ENCODE data around the gene IRF3. TPM values are rescaled to one million over a fixed set of nuclear protein-coding genes. Genes with fewer than 3 reads are reported as not detected.
A peak's percentile ranks its signal among the peaks of the same experiment; 100 is the strongest.

Gene IRF3
- total and polyA plus RNA-seq, 3 experiments from 2014 or later: 81.7 to 127 (median 118) TPM

DNA sequence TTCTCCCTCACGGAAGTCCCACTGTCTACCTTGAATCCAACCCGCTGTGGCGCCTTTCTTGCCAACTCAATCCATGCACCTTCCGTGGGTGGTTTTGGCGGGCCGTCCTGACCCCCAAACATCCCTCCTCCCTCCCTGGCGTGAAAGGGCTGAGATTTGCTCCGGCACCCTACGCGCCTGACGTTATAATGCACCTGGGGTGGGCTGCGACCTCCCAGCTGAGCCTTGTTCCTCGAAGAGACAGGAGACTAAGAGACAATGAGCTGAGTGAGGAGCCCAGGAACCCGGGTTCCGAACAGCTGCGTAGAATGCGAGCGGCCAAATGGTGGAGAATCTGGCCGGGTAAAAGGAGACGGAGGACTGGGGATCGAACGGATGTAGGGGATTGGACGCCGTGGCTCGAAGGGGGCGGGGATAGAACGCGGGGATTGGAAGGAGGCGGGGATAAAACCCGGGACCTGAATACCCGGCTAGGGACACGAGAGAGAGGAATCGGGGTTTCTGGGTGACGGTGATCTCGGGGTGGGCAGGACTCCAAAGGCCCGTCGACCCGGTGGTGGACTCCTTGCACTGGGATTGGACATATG, 25.1 kb upstream of the IRF3 start, which contains the start of gene CPT1C:
Gene CPT1C, plus strand, starts transcription at position 461 of the 587 bp plus-strand sequence. CDS start 1,137 bp downstream, outside the sequence.
- Histone ChIP-seq H3K27me3 (ENCODE audit: insufficient read depth, low read length, poor library complexity, severe bottlenecking) (no peaks in the 10 kb centered on the region), H3K36me3 (ENCODE audit: insufficient read depth, low read length) (peaks cover under 1% of the 10 kb centered on the region), H3K27ac (ENCODE audit: low read depth, low read length) (no peak within 1 kb of the TSS), H3K4me3 (ENCODE audit: low read length) (peak within 1 kb of the TSS; percentile 47), H3K4me1 (ENCODE audit: insufficient read depth, low read length) (peaks cover 17% of the 10 kb centered on the region), H3K9me3 (ENCODE audit: low read length) (no peaks in the 10 kb centered on the region)
- Mint-ChIP-seq H3K9me3 (no peaks in the 10 kb centered on the region), H3K27me3 (peaks cover 21 to 24% of the 10 kb centered on the region in 2 donors), H3K27ac (peak within 1 kb of the TSS in 7 of 8 donors; percentile 6 to 86 (median 54)), H3K4me1 (peaks cover 14 to 31% (median 14%) of the 10 kb centered on the region in 3 donors), H3K4me3 (peak within 1 kb of the TSS; percentile 80 to 87 (median 84)), H3K36me3 (peaks cover 2 to 23% (median 3%) of the 10 kb centered on the region in 3 donors)
- peak; percentile 16 to 64 (median 39) for DNase-seq
- ChIA-PET CTCF (interaction anchor here (1.4 to 1.7 kb wide), 2 partner anchors 10 kb away, joined by 3 to 5 read pairs; no protein-coding TSS in a partner anchor), POLR2A (no interaction called here)

GRCh38 chr19:49690079-49690655, 24.5 kb upstream of the IRF3 start:
- DNase-seq: no peak
- POLR2A ChIA-PET: no interaction called here
- Mint-ChIP-seq H3K4me1 (peaks cover 14 to 31% (median 14%) of the 10 kb centered on the region in 3 donors), H3K9me3 (no peaks in the 10 kb centered on the region), H3K27ac (peak overlapping the region in 4 of 8 donors; percentile 6 to 58 (median 43)), H3K27me3 (peaks cover 21 to 24% of the 10 kb centered on the region in 2 donors), H3K4me3 (peak overlapping the region; percentile 80 to 87 (median 84)), H3K36me3 (peaks cover 3 to 29% (median 4%) of the 10 kb centered on the region in 3 donors)
- H3K4me1 ChIP-seq (ENCODE audit: insufficient read depth, low read length): peaks cover 17% of the 10 kb centered on the region
- CTCF ChIA-PET: interaction anchor here (1.4 kb wide), 1 partner anchor 9 kb away, joined by 3 read pairs; no protein-coding TSS in a partner anchor
- H3K9me3 ChIP-seq (ENCODE audit: low read length): no peaks in the 10 kb centered on the region
- H3K27me3 ChIP-seq (ENCODE audit: insufficient read depth, low read length, poor library complexity, severe bottlenecking): no peaks in the 10 kb centered on the region
- no peak overlapping the region for H3K27ac ChIP-seq (ENCODE audit: low read depth, low read length)
- peak overlapping the region; percentile 47 for H3K4me3 ChIP-seq (ENCODE audit: low read length)
- peaks cover 6% of the 10 kb centered on the region for H3K36me3 ChIP-seq (ENCODE audit: insufficient read depth, low read length)

- DNase-seq: peak in 1 of 5 donors; percentile 15
Measured at GRCh38 chr19:49689133-49690078, 23.7 kb upstream of the IRF3 start, which contains the start of gene ADM5. ADM5 (plus strand) TSS chr19:49689594; CDS start chr19:49689838, 244 bp downstream.

DNA sequence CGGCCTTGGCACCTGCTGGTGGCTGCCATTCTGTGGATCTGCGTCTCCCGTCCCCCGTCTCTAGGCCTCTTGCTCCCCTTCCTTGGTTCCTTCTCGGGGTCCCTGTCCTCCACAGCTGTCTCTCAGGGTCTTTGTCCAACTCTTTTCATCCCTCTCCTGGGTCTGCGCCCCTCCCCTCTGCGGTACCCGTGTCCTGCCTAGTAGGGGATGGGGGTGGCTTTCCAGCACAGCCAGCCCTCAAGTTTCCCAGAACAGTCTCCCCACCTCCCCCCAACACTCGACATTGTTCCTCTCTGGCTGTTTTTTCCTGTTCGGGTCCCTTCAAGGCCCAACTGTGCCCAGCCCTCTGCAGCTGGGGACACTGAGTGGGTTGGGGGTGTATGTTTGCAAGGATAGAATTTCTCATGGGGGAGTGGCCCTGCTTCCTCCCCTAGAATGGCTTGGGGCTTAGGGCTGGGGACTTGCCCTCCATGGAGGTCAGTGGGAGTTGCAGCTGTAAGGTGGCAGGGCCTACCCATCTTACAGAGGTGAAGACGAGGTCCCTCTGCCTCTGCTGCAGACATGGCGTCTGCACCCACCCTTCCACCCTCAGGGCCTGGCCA, 23.0 kb upstream of the IRF3 start:
- Histone ChIP-seq H3K27ac (ENCODE audit: low read depth, low read length) (no peak overlapping the region), H3K4me3 (ENCODE audit: low read length) (no peak overlapping the region), H3K4me1 (ENCODE audit: insufficient read depth, low read length) (peaks cover 17% of the 10 kb centered on the region), H3K9me3 (ENCODE audit: low read length) (no peaks in the 10 kb centered on the region), H3K27me3 (ENCODE audit: insufficient read depth, low read length, poor library complexity, severe bottlenecking) (no peaks in the 10 kb centered on the region), H3K36me3 (ENCODE audit: insufficient read depth, low read length) (peaks cover 7% of the 10 kb centered on the region)
- no peak for DNase-seq
- Mint-ChIP-seq H3K4me3 (no peak overlapping the region), H3K27me3 (peaks cover 17 to 19% of the 10 kb centered on the region in 2 donors), H3K4me1 (peaks cover 14 to 31% (median 14%) of the 10 kb centered on the region in 3 donors), H3K9me3 (no peaks in the 10 kb centered on the region), H3K27ac (no peak overlapping the region), H3K36me3 (peaks cover 3 to 43% (median 5%) of the 10 kb centered on the region in 3 donors)
- ChIA-PET POLR2A (no interaction called here), CTCF (no interaction called here)

More at GRCh38 chr19:49689133-49690078, 23.7 kb upstream of the IRF3 start, which contains the start of gene ADM5:
- no peaks in the 10 kb centered on the region for H3K9me3 ChIP-seq (ENCODE audit: low read length)
- H3K4me1 Mint-ChIP-seq: peaks cover 14 to 31% (median 14%) of the 10 kb centered on the region in 3 donors
- peaks cover 7% of the 10 kb centered on the region for H3K36me3 ChIP-seq (ENCODE audit: insufficient read depth, low read length)
- ChIA-PET CTCF (interaction anchor here (1.4 kb wide), 1 partner anchor 8 kb away, joined by 3 read pairs; no protein-coding TSS in a partner anchor), POLR2A (no interaction called here)
- peak within 1 kb of the TSS in 5 of 8 donors; percentile 6 to 58 (median 50) for H3K27ac Mint-ChIP-seq
- H3K9me3 Mint-ChIP-seq: no peaks in the 10 kb centered on the region
- H3K4me3 Mint-ChIP-seq: peak within 1 kb of the TSS; percentile 80 to 87 (median 84)
- no peak within 1 kb of the TSS for H3K27ac ChIP-seq (ENCODE audit: low read depth, low read length)
- H3K27me3 Mint-ChIP-seq: peaks cover 19 to 21% of the 10 kb centered on the region in 2 donors
- peak within 1 kb of the TSS; percentile 47 for H3K4me3 ChIP-seq (ENCODE audit: low read length)
- peaks cover 17% of the 10 kb centered on the region for H3K4me1 ChIP-seq (ENCODE audit: insufficient read depth, low read length)
- no peaks in the 10 kb centered on the region for H3K27me3 ChIP-seq (ENCODE audit: insufficient read depth, low read length, poor library complexity, severe bottlenecking)
- peaks cover 3 to 35% (median 4%) of the 10 kb centered on the region in 3 donors for H3K36me3 Mint-ChIP-seq

- Histone ChIP-seq H3K4me3 (ENCODE audit: low read length) (no peak overlapping the region), H3K27me3 (ENCODE audit: insufficient read depth, low read length, poor library complexity, severe bottlenecking) (no peaks in the 10 kb centered on the region), H3K4me1 (ENCODE audit: insufficient read depth, low read length) (peaks cover 17% of the 10 kb centered on the region), H3K36me3 (ENCODE audit: insufficient read depth, low read length) (peaks cover 7% of the 10 kb centered on the region), H3K27ac (ENCODE audit: low read depth, low read length) (no peak overlapping the region), H3K9me3 (ENCODE audit: low read length) (no peaks in the 10 kb centered on the region)
- Mint-ChIP-seq H3K9me3 (no peaks in the 10 kb centered on the region), H3K36me3 (peaks cover 3 to 50% (median 5%) of the 10 kb centered on the region in 3 donors), H3K27ac (no peak overlapping the region), H3K27me3 (peaks cover 13 to 19% of the 10 kb centered on the region in 2 donors), H3K4me3 (peak overlapping the region in 1 of 7 donors; percentile 59), H3K4me1 (peaks cover 14 to 31% (median 14%) of the 10 kb centered on the region in 3 donors)
- CTCF ChIA-PET: interaction anchor here (1.0 to 1.6 kb wide), 2 partner anchors 9 to 117 kb away, joined by 3 to 5 read pairs; no protein-coding TSS in a partner anchor
- DNase-seq: no peak
- POLR2A ChIA-PET: interaction anchor here (0.5 kb wide), 1 partner anchor 97 kb away, joined by 4 read pairs; no protein-coding TSS in a partner anchor
Measured at GRCh38 chr19:49687566-49688316, 22.1 kb upstream of the IRF3 start.

- H3K36me3 Mint-ChIP-seq: peaks cover 3 to 55% (median 8%) of the 10 kb centered on the region in 3 donors
- Histone ChIP-seq H3K36me3 (ENCODE audit: insufficient read depth, low read length) (peaks cover 11% of the 10 kb centered on the region), H3K4me3 (ENCODE audit: low read length) (no peak overlapping the region), H3K27ac (ENCODE audit: low read depth, low read length) (no peak overlapping the region), H3K9me3 (ENCODE audit: low read length) (no peaks in the 10 kb centered on the region), H3K4me1 (ENCODE audit: insufficient read depth, low read length) (peaks cover 17% of the 10 kb centered on the region), H3K27me3 (ENCODE audit: insufficient read depth, low read length, poor library complexity, severe bottlenecking) (no peaks in the 10 kb centered on the region)
- no peak overlapping the region for H3K4me3 Mint-ChIP-seq
- H3K27me3 Mint-ChIP-seq: peaks cover 13 to 16% of the 10 kb centered on the region in 2 donors
- H3K4me1 Mint-ChIP-seq: peaks cover 13 to 27% (median 14%) of the 10 kb centered on the region in 3 donors
- no peaks in the 10 kb centered on the region for H3K9me3 Mint-ChIP-seq
- CTCF ChIA-PET: interaction anchor here (1.0 to 1.6 kb wide), 2 partner anchors 8 to 117 kb away, joined by 3 to 5 read pairs; no protein-coding TSS in a partner anchor
- DNase-seq: no peak
- POLR2A ChIA-PET: interaction anchor here (0.5 kb wide), 1 partner anchor 96 kb away, joined by 4 read pairs; no protein-coding TSS in a partner anchor
- no peak overlapping the region for H3K27ac Mint-ChIP-seq
Measured at GRCh38 chr19:49687150-49687549, 21.5 kb upstream of the IRF3 start.
